Measurements from ENCODE around the gene TC2N. TPM values are rescaled to one million over a fixed set of nuclear protein-coding genes. Genes with fewer than 3 reads are reported as not detected.
"Not testable (repeated sequence)": the region's sequence is repeated elsewhere in the genome, so short reads cannot be mapped to it uniquely, and the experiment has no call there.

The TC2N gene
- total RNA-seq, 1 donor from 2014 or later, result 0.35 TPM

GRCh38 chr14:91827746-91828145 is 39.6 kb downstream of the TC2N start:
- TF ChIP-seq CTCF (IDR thresholded peaks at IDR 0.05), result no peak
- Mint-ChIP-seq H3K9me3 (ENCODE audit: unreplicated experiment) (no peaks in the 10 kb centered on the region), H3K27me3 (ENCODE audit: unreplicated experiment) (peaks cover 59% of the 10 kb centered on the region), H3K27ac (ENCODE audit: unreplicated experiment) (no peak overlapping the region), H3K4me1 (ENCODE audit: unreplicated experiment) (no peaks in the 10 kb centered on the region), H3K36me3 (ENCODE audit: unreplicated experiment) (no peaks in the 10 kb centered on the region), H3K4me3 (ENCODE audit: unreplicated experiment) (no peak overlapping the region)
- DNase-seq (ENCODE audit: extremely low spot score, unreplicated experiment), result no peak

GRCh38 chr14:91817566-91818325 is 49.6 kb downstream of the TC2N start:
- no peaks in the 10 kb centered on the region for H3K4me1 Mint-ChIP-seq (ENCODE audit: unreplicated experiment)
- H3K4me3 Mint-ChIP-seq (ENCODE audit: unreplicated experiment), result no peak overlapping the region
- TF ChIP-seq CTCF (IDR thresholded peaks at IDR 0.05), result no peak
- peaks cover 48% of the 10 kb centered on the region for H3K27me3 Mint-ChIP-seq (ENCODE audit: unreplicated experiment)
- H3K27ac Mint-ChIP-seq (ENCODE audit: unreplicated experiment), result no peak overlapping the region
- no peak for DNase-seq (ENCODE audit: extremely low spot score, unreplicated experiment)
- H3K36me3 Mint-ChIP-seq (ENCODE audit: unreplicated experiment), result no peaks in the 10 kb centered on the region
- H3K9me3 Mint-ChIP-seq (ENCODE audit: unreplicated experiment), result no peaks in the 10 kb centered on the region

- Mint-ChIP-seq H3K4me3 (ENCODE audit: unreplicated experiment) (no peak overlapping the region), H3K36me3 (ENCODE audit: unreplicated experiment) (no peaks in the 10 kb centered on the region), H3K9me3 (ENCODE audit: unreplicated experiment) (peaks cover 16% of the 10 kb centered on the region), H3K4me1 (ENCODE audit: unreplicated experiment) (no peaks in the 10 kb centered on the region), H3K27ac (ENCODE audit: unreplicated experiment) (no peak overlapping the region), H3K27me3 (ENCODE audit: unreplicated experiment) (peaks cover 40% of the 10 kb centered on the region)
- DNase-seq (ENCODE audit: extremely low spot score, unreplicated experiment), result no peak
- TF ChIP-seq CTCF (IDR thresholded peaks at IDR 0.05), result no peak
Measured at GRCh38 chr14:91814317-91814716, 53.0 kb downstream of the TC2N start.

- peaks cover 21% of the 10 kb centered on the region for H3K27me3 Mint-ChIP-seq (ENCODE audit: unreplicated experiment)
- no peak overlapping the region for H3K27ac Mint-ChIP-seq (ENCODE audit: unreplicated experiment)
- no peaks in the 10 kb centered on the region for H3K36me3 Mint-ChIP-seq (ENCODE audit: unreplicated experiment)
- peaks cover 24% of the 10 kb centered on the region for H3K9me3 Mint-ChIP-seq (ENCODE audit: unreplicated experiment)
- DNase-seq (ENCODE audit: extremely low spot score, unreplicated experiment), result no peak
- H3K4me3 Mint-ChIP-seq (ENCODE audit: unreplicated experiment), result no peak overlapping the region
- H3K4me1 Mint-ChIP-seq (ENCODE audit: unreplicated experiment), result no peaks in the 10 kb centered on the region
- no peak for TF ChIP-seq CTCF (IDR thresholded peaks at IDR 0.05)
Measured at GRCh38 chr14:91810699-91811098, 56.6 kb downstream of the TC2N start.

- no peaks in the 10 kb centered on the region for H3K36me3 Mint-ChIP-seq (ENCODE audit: unreplicated experiment)
- H3K4me1 Mint-ChIP-seq (ENCODE audit: unreplicated experiment), result no peaks in the 10 kb centered on the region
- no peak for DNase-seq (ENCODE audit: extremely low spot score, unreplicated experiment)
- H3K9me3 Mint-ChIP-seq (ENCODE audit: unreplicated experiment), result peaks cover 24% of the 10 kb centered on the region
- no peak for TF ChIP-seq CTCF (IDR thresholded peaks at IDR 0.05)
- no peaks in the 10 kb centered on the region for H3K27me3 Mint-ChIP-seq (ENCODE audit: unreplicated experiment)
- no peak overlapping the region for H3K27ac Mint-ChIP-seq (ENCODE audit: unreplicated experiment)
- no peak overlapping the region for H3K4me3 Mint-ChIP-seq (ENCODE audit: unreplicated experiment)
Measured at GRCh38 chr14:91806716-91807115, 60.6 kb downstream of the TC2N start.

GRCh38 chr14:91806094-91806493 is 61.2 kb downstream of the TC2N start:
- not testable (repeated sequence) for H3K27me3 Mint-ChIP-seq (ENCODE audit: unreplicated experiment); DNase-seq (ENCODE audit: extremely low spot score, unreplicated experiment); H3K4me3 Mint-ChIP-seq (ENCODE audit: unreplicated experiment)

More at GRCh38 chr14:91806094-91806493, 61.2 kb downstream of the TC2N start:
- not testable (repeated sequence) for H3K27ac Mint-ChIP-seq (ENCODE audit: unreplicated experiment); H3K36me3 Mint-ChIP-seq (ENCODE audit: unreplicated experiment); H3K4me1 Mint-ChIP-seq (ENCODE audit: unreplicated experiment)
- peaks cover 24% of the 10 kb centered on the region for H3K9me3 Mint-ChIP-seq (ENCODE audit: unreplicated experiment)
